Trophoblast cell (in vitro differentiated cells and primary cell): ENCODE data around the gene SLC46A3.

ENCODE experiments used
- DNase-seq, 2 donors: peaks; one replicate each; pipeline ENCODE4 v3.0.0-alpha.2; 2016
- H2AFZ ChIP-seq: 2 replicates; pipeline ENCODE4 v1.6.1; 2013; ENCODE audit warnings: low read length, moderate library complexity, mild to moderate bottlenecking; ENCODE audit not compliant: insufficient read depth, poor library complexity
- H2AK5ac ChIP-seq: 2 replicates; pipeline ENCODE4 v1.6.1; 2013; ENCODE audit warnings: mild to moderate bottlenecking, low read length
- H2BK120ac ChIP-seq: 2 replicates; pipeline ENCODE4 v1.6.1; 2013; ENCODE audit warnings: low read length, mild to moderate bottlenecking, moderate library complexity; ENCODE audit not compliant: insufficient read depth, poor library complexity
- H2BK12ac ChIP-seq: 2 replicates; pipeline ENCODE4 v1.6.1; 2013; ENCODE audit warnings: mild to moderate bottlenecking, low read length, moderate library complexity
- H2BK5ac ChIP-seq: 2 replicates; pipeline ENCODE4 v1.6.1; 2013; ENCODE audit warnings: low read length, low read depth, moderate library complexity, mild to moderate bottlenecking; ENCODE audit not compliant: poor library complexity
- H3K14ac ChIP-seq: 2 replicates; pipeline ENCODE4 v1.6.1; 2013; ENCODE audit warnings: mild to moderate bottlenecking, low read length
- H3K18ac ChIP-seq: 2 replicates; pipeline ENCODE4 v1.6.1; 2013; ENCODE audit warnings: mild to moderate bottlenecking, low read length
- H3K23ac ChIP-seq: 2 replicates; pipeline ENCODE4 v1.6.1; 2013; ENCODE audit warnings: low read length
- H3K27ac ChIP-seq: 2 replicates; pipeline ENCODE4 v1.5.1; 2013; ENCODE audit warnings: low read depth, mild to moderate bottlenecking, inconsistent platforms, low read length, moderate library complexity
- H3K27me3 ChIP-seq: 2 replicates; pipeline ENCODE4 v1.6.1; 2013; ENCODE audit warnings: inconsistent platforms, mild to moderate bottlenecking, low read length, moderate library complexity; ENCODE audit not compliant: insufficient read depth
- H3K36me3 ChIP-seq, 2 experiments: 1 replicate in 1 of 2; 2 replicates in 1 of 2; pipeline ENCODE4 v1.6.1; 2013; ENCODE audit warnings: low read length in 2 of 2, mild to moderate bottlenecking in 2 of 2, moderate library complexity in 1 of 2; ENCODE audit not compliant: insufficient read depth in 2 of 2, control insufficient read depth in 1 of 2
- H3K4ac ChIP-seq: 2 replicates; pipeline ENCODE4 v1.6.1; 2013; ENCODE audit warnings: low read depth, mild to moderate bottlenecking, low read length, moderate library complexity
- H3K4me1 ChIP-seq, 2 experiments: 1 replicate in 1 of 2; 2 replicates in 1 of 2; pipeline ENCODE4 v1.6.1; 2013; ENCODE audit warnings: low read length in 2 of 2, mild to moderate bottlenecking in 2 of 2, moderate library complexity in 1 of 2; ENCODE audit not compliant: insufficient read depth in 2 of 2, control insufficient read depth in 1 of 2
- H3K4me2 ChIP-seq: 2 replicates; pipeline ENCODE4 v1.6.1; 2013; ENCODE audit warnings: inconsistent platforms, mild to moderate bottlenecking, low read length, moderate library complexity
- H3K4me3 ChIP-seq: 2 replicates; pipeline ENCODE4 v1.5.1; 2013; ENCODE audit warnings: mild to moderate bottlenecking, low read depth, low read length, inconsistent platforms
- H3K79me1 ChIP-seq: one replicate; pipeline ENCODE4 v1.6.1; 2013; ENCODE audit warnings: low read length
- H3K79me2 ChIP-seq: 2 replicates; pipeline ENCODE4 v1.6.1; 2013; ENCODE audit warnings: low read length, mild to moderate bottlenecking; ENCODE audit not compliant: control insufficient read depth, insufficient read depth, poor library complexity
- H3K9ac ChIP-seq: 2 replicates; pipeline ENCODE4 v1.6.1; 2013; ENCODE audit warnings: mild to moderate bottlenecking, low read length
- H3K9me3 ChIP-seq: 2 replicates; pipeline ENCODE4 v1.6.1; 2013; ENCODE audit warnings: low read depth, mild to moderate bottlenecking, control low read depth, inconsistent platforms, low read length; ENCODE audit not compliant: insufficient read depth
- H4K12ac ChIP-seq: 2 replicates; pipeline ENCODE4 v1.6.1; 2013; ENCODE audit warnings: low read depth, mild to moderate bottlenecking, low read length, moderate library complexity
- H4K8ac ChIP-seq: 2 replicates; pipeline ENCODE4 v1.6.1; 2013; ENCODE audit warnings: low read depth, mild to moderate bottlenecking, low read length, moderate library complexity
- H4K91ac ChIP-seq: one replicate; pipeline ENCODE4 v1.6.1; 2013; ENCODE audit warnings: low read depth, mild to moderate bottlenecking, low read length, moderate library complexity
- WGBS: extraction: QIAGEN DNeasy Blood & Tissue Kit; methylation state at CpG from one replicate; pipeline ENCODE4 v1.1.7; 2013; ENCODE audit warnings: missing lambda C conversion rate; ENCODE audit not compliant: insufficient read length, insufficient coverage; ENCODE audit errors: extremely low coverage; 5-methylcytosine and 5-hydroxymethylcytosine counted together

The SLC46A3 gene

GRCh38 chr13:28723806-28724205 lies 5.0 kb upstream of the SLC46A3 start:
- Histone ChIP-seq H2BK12ac (no peak overlapping the region), H3K36me3 (no peaks in the 10 kb centered on the region), H4K8ac (no peak overlapping the region), H3K4me3 (no peak overlapping the region), H3K4me2 (no peak overlapping the region), H2BK5ac (no peak overlapping the region), H3K18ac (no peak overlapping the region), H2AK5ac (no peak overlapping the region), H3K9ac (no peak overlapping the region), H4K91ac (no peak overlapping the region), H3K27me3 (no peaks in the 10 kb centered on the region), H3K4ac (no peak overlapping the region), H3K23ac (no peak overlapping the region), H3K4me1 (peaks cover 4% of the 10 kb centered on the region in 2 experiments), H3K27ac (no peak overlapping the region), H3K79me2 (no peaks in the 10 kb centered on the region), H2AFZ (no peak overlapping the region), H2BK120ac (no peak overlapping the region), H3K14ac (no peak overlapping the region), H4K12ac (no peak overlapping the region), H3K79me1 (no peaks in the 10 kb centered on the region), H3K9me3 (no peaks in the 10 kb centered on the region)
- no peak for DNase-seq
- WGBS = no CpG with 5 or more reads among the region's 22 CpGs

DNA sequence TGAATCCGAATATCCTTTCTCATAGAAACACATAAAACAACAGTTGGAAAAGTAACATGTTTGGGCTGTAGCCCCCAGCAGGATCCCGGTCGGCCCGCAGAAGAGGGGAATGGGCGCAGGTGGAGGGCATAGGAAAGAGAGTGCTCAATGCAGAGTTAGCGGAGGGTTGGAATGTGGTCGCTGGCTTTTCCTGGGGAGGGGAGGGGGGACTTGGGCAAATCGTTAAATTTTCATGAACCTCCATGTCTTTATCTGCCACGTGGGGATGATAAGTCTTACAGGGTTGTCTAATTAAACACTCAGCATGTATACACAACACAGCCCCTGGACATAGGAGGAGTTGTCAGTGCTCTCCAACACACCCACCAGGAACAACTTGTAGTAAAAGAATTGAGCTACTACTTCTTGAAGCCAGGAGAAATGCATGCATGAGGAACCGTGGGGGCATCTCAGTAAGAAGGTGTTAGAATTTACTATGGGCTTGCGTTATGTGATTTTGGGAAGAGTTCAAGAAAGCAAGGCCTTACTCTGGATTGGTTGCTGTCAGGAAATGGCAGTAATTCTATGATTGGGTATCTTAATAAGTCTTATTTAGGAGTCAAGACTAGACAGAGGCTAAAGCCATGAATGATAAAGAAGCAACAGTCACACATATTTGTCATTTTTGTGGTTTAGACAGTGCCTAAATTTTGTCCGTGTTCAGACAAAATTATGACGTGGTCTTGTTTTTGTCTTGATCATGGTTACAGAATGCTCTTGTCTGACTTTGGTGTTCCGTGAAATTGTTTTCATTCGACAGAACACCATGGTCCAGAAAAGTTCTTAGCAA lies 671 bp upstream of the SLC46A3 start:
- H3K4me2 ChIP-seq = peak overlapping the region; percentile 95
- no CpG with 5 or more reads among the region's 15 CpGs for WGBS

DNA sequence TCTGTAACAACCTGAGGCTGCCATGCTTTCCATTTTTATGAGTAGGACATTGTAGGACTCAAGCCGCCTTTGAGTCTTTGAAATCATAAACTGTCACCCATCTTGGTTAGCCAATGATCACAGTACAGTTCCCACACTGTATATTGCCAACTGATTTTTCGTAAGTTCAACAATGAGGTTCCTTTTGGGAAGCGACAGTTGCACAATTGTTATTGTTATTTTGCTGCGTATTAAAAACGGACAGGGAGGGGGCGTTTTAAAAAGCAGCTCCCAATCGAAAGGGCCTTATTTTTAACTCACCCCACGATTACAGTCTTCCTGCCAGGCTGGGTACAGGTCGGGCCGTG lies 601 bp downstream of the SLC46A3 start:
- Histone ChIP-seq H3K4me3 (peak overlapping the region; percentile 72), H3K9ac (peak overlapping the region; percentile 46), H3K18ac (no peak overlapping the region), H4K12ac (peak overlapping the region; percentile 38), H3K27ac (no peak overlapping the region), H3K9me3 (no peaks in the 10 kb centered on the region), H3K27me3 (no peaks in the 10 kb centered on the region), H2BK5ac (no peak overlapping the region), H3K36me3 (no peaks in the 10 kb centered on the region), H3K14ac (no peak overlapping the region), H2AK5ac (no peak overlapping the region), H4K8ac (peak overlapping the region; percentile 78), H3K79me1 (peaks cover 3% of the 10 kb centered on the region), H3K4me2 (peak overlapping the region; percentile 95), H3K4me1 (peaks cover 4 to 11% of the 10 kb centered on the region in 2 experiments), H3K79me2 (no peaks in the 10 kb centered on the region), H3K4ac (no peak overlapping the region), H3K23ac (no peak overlapping the region), H2BK120ac (peak overlapping the region; percentile 48), H2BK12ac (no peak overlapping the region), H4K91ac (no peak overlapping the region), H2AFZ (peak overlapping the region; percentile 56)
- WGBS = no CpG with 5 or more reads among the region's 10 CpGs
- peak in 1 of 2 donors; percentile 33 for DNase-seq

More for the DNA sequence above, 671 bp upstream of the SLC46A3 start:
- no peak overlapping the region for H3K14ac ChIP-seq
- peaks cover 3% of the 10 kb centered on the region for H3K79me1 ChIP-seq
- H2BK120ac ChIP-seq = no peak overlapping the region
- peak overlapping the region; percentile 42 for H3K9ac ChIP-seq
- H4K8ac ChIP-seq = peak overlapping the region; percentile 59
- peak overlapping the region; percentile 72 for H2AFZ ChIP-seq
- peaks cover 4 to 11% of the 10 kb centered on the region in 2 experiments for H3K4me1 ChIP-seq
- H3K9me3 ChIP-seq = no peaks in the 10 kb centered on the region
- peak in 1 of 2 donors; percentile 61 for DNase-seq
- no peak overlapping the region for H2BK12ac ChIP-seq
- no peak overlapping the region for H3K18ac ChIP-seq
- no peak overlapping the region for H4K12ac ChIP-seq
- H3K23ac ChIP-seq = no peak overlapping the region
- no peak overlapping the region for H2AK5ac ChIP-seq
- no peaks in the 10 kb centered on the region for H3K79me2 ChIP-seq
- peak overlapping the region; percentile 29 for H4K91ac ChIP-seq
- peak overlapping the region; percentile 55 for H3K4me3 ChIP-seq
- H2BK5ac ChIP-seq = peak overlapping the region; percentile 11
- H3K36me3 ChIP-seq = no peaks in the 10 kb centered on the region
- H3K27me3 ChIP-seq = no peaks in the 10 kb centered on the region
- H3K27ac ChIP-seq = no peak overlapping the region
- H3K4ac ChIP-seq = no peak overlapping the region

DNA sequence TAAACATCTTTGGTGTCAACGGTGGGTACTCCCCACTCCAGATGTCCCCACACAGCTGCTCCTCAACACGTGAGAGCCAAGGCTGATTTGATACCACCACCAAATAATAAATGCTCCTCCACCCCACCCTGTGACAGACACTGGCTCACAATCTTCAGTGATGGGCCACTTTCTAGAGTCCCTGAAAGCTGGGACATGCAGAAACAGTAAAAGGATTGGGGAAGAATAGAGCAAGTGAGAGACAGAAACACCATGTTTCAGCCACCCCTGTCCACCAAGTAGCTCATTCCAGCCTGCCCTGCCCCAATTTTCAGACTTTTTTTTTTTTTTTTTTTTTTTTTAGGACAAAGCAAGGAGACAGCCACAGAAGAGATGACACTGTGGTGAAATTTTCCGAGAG lies 1.6 kb downstream of the SLC46A3 start:
- H3K23ac ChIP-seq = no peak overlapping the region
- H4K12ac ChIP-seq = no peak overlapping the region
- no peaks in the 10 kb centered on the region for H3K79me2 ChIP-seq
- peaks cover 4 to 11% of the 10 kb centered on the region in 2 experiments for H3K4me1 ChIP-seq
- H2BK120ac ChIP-seq = no peak overlapping the region
- H4K91ac ChIP-seq = no peak overlapping the region
- no peak overlapping the region for H3K18ac ChIP-seq
- no peak for DNase-seq
- H3K27me3 ChIP-seq = no peaks in the 10 kb centered on the region
- H2BK12ac ChIP-seq = no peak overlapping the region
- no peaks in the 10 kb centered on the region for H3K9me3 ChIP-seq
- no peak overlapping the region for H4K8ac ChIP-seq
- no peak overlapping the region for H2AFZ ChIP-seq
- H3K4me2 ChIP-seq = no peak overlapping the region
- H3K9ac ChIP-seq = no peak overlapping the region
- H3K79me1 ChIP-seq = peaks cover 3% of the 10 kb centered on the region
- H3K27ac ChIP-seq = no peak overlapping the region
- H3K36me3 ChIP-seq = no peaks in the 10 kb centered on the region
- no peak overlapping the region for H2AK5ac ChIP-seq
- no peak overlapping the region for H2BK5ac ChIP-seq
- H3K14ac ChIP-seq = no peak overlapping the region
- WGBS = no CpG with 5 or more reads among the region's 3 CpGs
- H3K4me3 ChIP-seq = no peak overlapping the region
- H3K4ac ChIP-seq = no peak overlapping the region
